HepG2 (cell line): ENCODE results near the gene TMEM165. TPM values are rescaled to one million over a fixed set of nuclear protein-coding genes. Genes with fewer than 3 reads are reported as not detected.

Experiments
- ATAC-seq: fragments of 200-7000 bp; cut with Tn5 transposase; 3 replicates; pipeline ENCODE4 v1.9.1; 2020; ENCODE audit warnings: mild to moderate bottlenecking, moderate library complexity
- BruUV-seq: library from RNA; stranded (reverse); fragments of 400-500 nt; replicated peaks from 2 replicates; lab custom pipeline; 2021; lab: Mats Ljungman, UMichigan
- CTCF ChIA-PET: fragments of 300-600 bp; formaldehyde crosslinking; extraction: SDS; loops from one replicate; lab custom pipeline; 2021; ENCODE audit warnings: low total read pairs, inconsistent platforms, low intra/inter-chr PET ratio; lab: Yijun Ruan, JAX
- POLR2A ChIA-PET: fragments of 350-600 bp; sonication (Branson Sonifier 250); formaldehyde crosslinking; loops from one replicate; lab custom pipeline; 2020; ENCODE audit warnings: antibody characterized with exemption, inconsistent platforms; lab: Yijun Ruan, JAX
- DNase-seq: peaks from one replicate; pipeline ENCODE4 v3.0.0-alpha.2; 2015; ENCODE audit warnings: low spot score
- FAIRE-seq: peaks from 3 replicates; lab custom pipeline; 2011; peaks lifted over from hg19 to GRCh38; lab: Jason Lieb, UNC
- H2AFZ ChIP-seq: one replicate; pipeline ENCODE4 v1.6.1; 2011; ENCODE audit warnings: low read length, inconsistent platforms
- H3K27ac ChIP-seq: fragments of 300-600 bp; 3 replicates; pipeline ENCODE4 v1.8.0; 2011; ENCODE audit warnings: mixed run types, mild to moderate bottlenecking, mixed read lengths, low read length, inconsistent platforms; ENCODE audit not compliant: insufficient read depth; ENCODE audit errors: extremely low read length
- H3K27me3 ChIP-seq, 2 experiments: fragments of 200-600 bp in 1 of 2; 2 replicates in 1 of 2; 3 replicates in 1 of 2; pipeline versions ENCODE4 v1.6.0 to v1.8.0; 2011; ENCODE audit warnings: low read length in 2 of 2, mild to moderate bottlenecking in 2 of 2, moderate library complexity in 2 of 2, inconsistent platforms in 1 of 2; ENCODE audit not compliant: insufficient read depth in 2 of 2, control insufficient read depth in 1 of 2
- H3K36me3 ChIP-seq, 2 experiments: fragments of 200-600 bp in 1 of 2; replicated peaks in 1 of 2; 2 replicates in 1 of 2; 3 replicates in 1 of 2; pipeline versions ENCODE4 v1.5.1 to v1.8.0; 2011; ENCODE audit warnings: low read length in 2 of 2, inconsistent platforms in 1 of 2; ENCODE audit not compliant: insufficient read depth in 2 of 2, control insufficient read depth in 1 of 2
- H3K4me1 ChIP-seq: 2 replicates; pipeline ENCODE4 v1.5.1; 2012; ENCODE audit warnings: low read length, inconsistent platforms; ENCODE audit not compliant: insufficient read depth
- H3K4me2 ChIP-seq: 2 replicates; pipeline ENCODE4 v1.6.0; 2011; ENCODE audit warnings: low read depth, low read length, inconsistent platforms
- H3K4me3 ChIP-seq, 3 experiments: fragments of 200-600 bp in 1 of 3; sonication (generic), shearing (Covaris generic) in 1 of 3; replicated peaks in 1 of 3; 2 replicates each; pipeline ENCODE4 v1.5.1; 2011 to 2016; ENCODE audit warnings: low read length in 3 of 3, inconsistent platforms in 2 of 3, low read depth in 2 of 3, mild to moderate bottlenecking in 2 of 3, control low read depth in 1 of 3, mixed read lengths in 1 of 3; ENCODE audit not compliant: insufficient read depth in 1 of 3
- H3K79me2 ChIP-seq: one replicate; pipeline ENCODE4 v1.6.1; 2011; ENCODE audit warnings: low read length, inconsistent platforms; ENCODE audit not compliant: insufficient read depth
- H3K9ac ChIP-seq: 2 replicates; pipeline ENCODE4 v1.6.0; 2011; ENCODE audit warnings: mild to moderate bottlenecking, low read depth, low read length, inconsistent platforms; ENCODE audit not compliant: insufficient read depth
- H3K9me3 ChIP-seq: 2 replicates; pipeline ENCODE4 v1.5.1; 2012; ENCODE audit warnings: mild to moderate bottlenecking, low read length
- H4K20me1 ChIP-seq: 2 replicates; pipeline ENCODE4 v1.6.0; 2011; ENCODE audit warnings: inconsistent platforms, mild to moderate bottlenecking, low read length, moderate library complexity; ENCODE audit not compliant: insufficient read depth
- E2F5 ChIP-seq: sonication (generic); formaldehyde crosslinking; conservative IDR thresholded peaks from 2 replicates; pipeline ENCODE4 v1.4.0; 2020; ENCODE audit warnings: missing genetic modification reagents
- GPBP1L1 ChIP-seq: sonication (generic); formaldehyde crosslinking; IDR thresholded peaks from 2 replicates; pipeline ENCODE4 v1.5.0; 2020; ENCODE audit warnings: mild to moderate bottlenecking, missing genetic modification reagents
- IRF1 ChIP-seq: sonication (generic); formaldehyde crosslinking; IDR thresholded peaks from 2 replicates; pipeline ENCODE4 v1.4.0; 2020; ENCODE audit warnings: low read depth, mild to moderate bottlenecking, missing genetic modification reagents
- JARID2 ChIP-seq: sonication (generic); formaldehyde crosslinking; IDR thresholded peaks from 2 replicates; pipeline ENCODE4 v1.8.1; 2023; ENCODE audit warnings: missing genetic modification reagents, inconsistent platforms; ENCODE audit not compliant: insufficient replicate concordance
- MED8 ChIP-seq: sonication (generic); formaldehyde crosslinking; IDR thresholded peaks from 2 replicates; pipeline ENCODE4 v1.8.1; 2023; ENCODE audit warnings: mild to moderate bottlenecking, missing genetic modification reagents; ENCODE audit not compliant: insufficient replicate concordance
- MXD3 ChIP-seq: IDR thresholded peaks from 2 replicates; pipeline ENCODE4 v1.6.1; 2016; ENCODE audit warnings: mild to moderate bottlenecking, missing biosample characterization, missing genetic modification reagents
- NFIB ChIP-seq: sonication (generic); formaldehyde crosslinking; IDR thresholded peaks from 2 replicates; pipeline ENCODE4 v1.9.0; 2021; ENCODE audit warnings: missing genetic modification reagents, mild to moderate bottlenecking, borderline replicate concordance
- NRL ChIP-seq: sonication (generic); formaldehyde crosslinking; IDR thresholded peaks from 2 replicates; pipeline ENCODE4 v1.5.0; 2020; ENCODE audit warnings: missing genetic modification reagents, mild to moderate bottlenecking, moderate library complexity, borderline replicate concordance
- REXO4 ChIP-seq: sonication (generic); formaldehyde crosslinking; IDR thresholded peaks from 2 replicates; pipeline ENCODE4 v1.8.0; 2022; ENCODE audit warnings: missing genetic modification reagents, mild to moderate bottlenecking, borderline replicate concordance
- SAP130 ChIP-seq: IDR thresholded peaks from 2 replicates; pipeline ENCODE4 v1.6.1; 2016; ENCODE audit warnings: low read depth
- ZNF207 ChIP-seq: fragments of 450-650 bp; IDR thresholded peaks from 2 replicates; pipeline ENCODE4 v1.6.1; 2016; ENCODE audit warnings: antibody characterized with exemption, borderline replicate concordance
- ZNF563 ChIP-seq: sonication (generic); formaldehyde crosslinking; IDR thresholded peaks from 2 replicates; pipeline ENCODE4 v1.8.0; 2022; ENCODE audit warnings: mild to moderate bottlenecking, moderate library complexity, missing genetic modification reagents
- ZNF747 ChIP-seq: sonication (generic); formaldehyde crosslinking; IDR thresholded peaks from 2 replicates; pipeline ENCODE4 v1.8.1; 2023; ENCODE audit warnings: missing genetic modification reagents, mild to moderate bottlenecking, borderline replicate concordance
- ZNF841 ChIP-seq: sonication (generic); formaldehyde crosslinking; IDR thresholded peaks from 2 replicates; pipeline ENCODE4 v1.8.1; 2023; ENCODE audit warnings: missing genetic modification reagents, borderline replicate concordance
- WGBS: methylation state at CpG from one replicate; pipeline ENCODE4 v1.1.6; 2017; ENCODE audit warnings: low lambda C conversion rate; 5-methylcytosine and 5-hydroxymethylcytosine counted together
- in situ Hi-C: cut with HindIII; loops from 2 replicates; pipeline ENCODE4 v1.10.0; 2017; ENCODE audit warnings: low pct_unique_long_range_greater_than_20kb; ENCODE audit not compliant: extremely low pct_ligation_motif_present
- intact Hi-C: fragments of 100-400 bp; cut with micrococcal nuclease; formaldehyde crosslinking; loops from one replicate; pipeline ENCODE4 v1.10.0; 2022; ENCODE audit not compliant: unreplicated experiment
- polyA plus RNA-seq, 8 experiments: library from polyadenylated mRNA; depleted of rRNA in 3 of 8; stranded (reverse) in 7 of 8; unstranded in 1 of 8; fragments of >200 nt; fragmentation: Illumina TruSeq in 4 of 8; extraction: Trizol in 4 of 8; gene quantifications; 2 replicates each; pipeline versions ENCODE4 v1.2.1 to v1.2.3, GENCODE V29; 2011 to 2016; ENCODE audit warnings: low read depth in 4 of 8, missing spikeins in 1 of 8, mixed read lengths in 1 of 8; ENCODE audit not compliant: insufficient read depth in 1 of 8
- total RNA-seq, 5 experiments: library from RNA; depleted of rRNA; stranded (reverse); fragments of >200 nt; fragmentation: Illumina TruSeq; extraction: Trizol; gene quantifications; 2 replicates each; pipeline ENCODE4 v1.2.3, GENCODE V29; 2016; ENCODE audit warnings: low read depth in 1 of 5

Gene TMEM165
- total and polyA plus RNA-seq, 2 of the 13 experiments (the other 11 are each of a cell fraction or from before 2014, with no cell fraction given), result 54.6 to 103 TPM

GRCh38 chr4:55447108-55447708 lies 51.5 kb downstream of the TMEM165 start:
- WGBS, result 96% methylated on average over 9 of the region's 9 CpGs
- DNase-seq (no peak), FAIRE-seq (no peak)
- no peak overlapping the region for H2AFZ ChIP-seq
- POLR2A ChIA-PET, result no interaction called here
- no peaks in the 10 kb centered on the region for H3K9me3 ChIP-seq
- no peak overlapping the region for H3K4me3 ChIP-seq
- in situ Hi-C loops (no loop called here), intact Hi-C loops (no loop called here)
- H3K4me1 ChIP-seq, result no peaks in the 10 kb centered on the region
- peaks cover 3 to 53% of the 10 kb centered on the region in 2 experiments for H3K36me3 ChIP-seq
- H3K9ac ChIP-seq, result no peak overlapping the region
- BruUV-seq, result no TSS peak
- no peaks in the 10 kb centered on the region for H4K20me1 ChIP-seq
- H3K4me2 ChIP-seq, result no peak overlapping the region
- no peak for TF ChIP-seq SAP130 (CRISPR knock-in tag)
- TF ChIP-seq REXO4 (CRISPR knock-in tag), result no peak
- TF ChIP-seq E2F5 (CRISPR knock-in tag), result no peak
- no peak for TF ChIP-seq NFIB (CRISPR knock-in tag)
- TF ChIP-seq, all 625 proteins: peak for 0
- Histone ChIP-seq H3K27me3 (no peaks in the 10 kb centered on the region), H3K27ac (no peak overlapping the region), H3K79me2 (no peaks in the 10 kb centered on the region)
- no peak for ATAC-seq
- CTCF ChIA-PET, result no interaction called here

GRCh38 chr4:55447831-55448230 lies 52.1 kb downstream of the TMEM165 start:
- no peak for ATAC-seq
- CTCF ChIA-PET, result no interaction called here
- Histone ChIP-seq H3K9me3 (no peaks in the 10 kb centered on the region), H3K27me3 (no peaks in the 10 kb centered on the region), H3K9ac (no peak overlapping the region), H3K79me2 (no peaks in the 10 kb centered on the region), H4K20me1 (no peaks in the 10 kb centered on the region), H3K4me3 (no peak overlapping the region), H3K36me3 (peaks cover 2 to 51% of the 10 kb centered on the region in 2 experiments; a peak in 4 of 5 replicates), H3K4me2 (no peak overlapping the region), H2AFZ (no peak overlapping the region), H3K4me1 (no peaks in the 10 kb centered on the region), H3K27ac (no peak overlapping the region)
- in situ Hi-C loops (no loop called here), intact Hi-C loops (no loop called here)
- no TSS peak for BruUV-seq
- DNase-seq, result no peak
- no peak for FAIRE-seq
- POLR2A ChIA-PET, result no interaction called here
- 100% methylated on average over 1 of the region's 1 CpG for WGBS
- no peak for TF ChIP-seq JARID2 (CRISPR knock-in tag)
- no peak for TF ChIP-seq MXD3 (CRISPR knock-in tag)
- no peak for TF ChIP-seq ZNF207
- TF ChIP-seq ZNF841 (CRISPR knock-in tag), result no peak
- no peak for TF ChIP-seq MED8
- TF ChIP-seq ZNF747 (CRISPR knock-in tag), result no peak
- TF ChIP-seq IRF1 (CRISPR knock-in tag), result no peak
- no peak for TF ChIP-seq NRL (CRISPR knock-in tag)
- no peak for TF ChIP-seq ZNF563 (CRISPR knock-in tag)
- TF ChIP-seq GPBP1L1, result no peak
